H9 (cell line): ENCODE results near the gene RPUSD3. TPM values are rescaled to one million over a fixed set of nuclear protein-coding genes. Genes with fewer than 3 reads are reported as not detected.

Experiments
- DNase-seq: peaks from one replicate; pipeline ENCODE4 v3.0.0-alpha.2; 2017
- H2AFZ ChIP-seq: one replicate; pipeline ENCODE4 v1.6.1; 2013; ENCODE audit warnings: mild to moderate bottlenecking, low read length, control low read depth, moderate library complexity
- H2AK5ac ChIP-seq: 2 replicates; pipeline ENCODE4 v1.6.1; 2013; ENCODE audit warnings: low read length, control low read depth, mixed read lengths; ENCODE audit not compliant: insufficient read length
- H2BK120ac ChIP-seq: one replicate; pipeline ENCODE4 v1.6.1; 2013; ENCODE audit warnings: low read depth, mild to moderate bottlenecking, low read length, control low read depth, inconsistent platforms; ENCODE audit not compliant: poor library complexity, severe bottlenecking
- H2BK12ac ChIP-seq: 2 replicates; pipeline ENCODE4 v1.6.1; 2013; ENCODE audit warnings: low read length, control low read depth, mixed read lengths, low read depth; ENCODE audit not compliant: insufficient read length
- H2BK15ac ChIP-seq: 2 replicates; pipeline ENCODE4 v1.6.1; 2013; ENCODE audit warnings: low read depth, low read length, control low read depth
- H2BK20ac ChIP-seq: one replicate; pipeline ENCODE4 v1.6.1; 2013; ENCODE audit warnings: low read depth, mild to moderate bottlenecking, low read length, control low read depth, inconsistent platforms; ENCODE audit not compliant: poor library complexity, severe bottlenecking
- H2BK5ac ChIP-seq: 2 replicates; pipeline ENCODE4 v1.6.1; 2013; ENCODE audit warnings: low read length, control low read depth, mixed read lengths; ENCODE audit not compliant: insufficient read length
- H3K14ac ChIP-seq: 2 replicates; pipeline ENCODE4 v1.6.1; 2013; ENCODE audit warnings: low read length, control low read depth; ENCODE audit not compliant: insufficient read depth
- H3K18ac ChIP-seq: 2 replicates; pipeline ENCODE4 v1.6.1; 2013; ENCODE audit warnings: low read depth, mild to moderate bottlenecking, mixed read lengths, low read length, control low read depth; ENCODE audit not compliant: insufficient read length
- H3K23ac ChIP-seq: 2 replicates; pipeline ENCODE4 v1.6.1; 2013; ENCODE audit warnings: low read length, control low read depth, mixed read lengths, low read depth; ENCODE audit not compliant: insufficient read length
- H3K23me2 ChIP-seq: 2 replicates; pipeline ENCODE4 v1.6.1; 2013; ENCODE audit warnings: low read depth, mild to moderate bottlenecking, mixed read lengths, low read length, control low read depth; ENCODE audit not compliant: insufficient read length, poor library complexity, severe bottlenecking
- H3K27ac ChIP-seq: 2 replicates; pipeline ENCODE4 v1.5.1; 2013; ENCODE audit warnings: low read length, control low read depth, mixed read lengths, low read depth; ENCODE audit not compliant: insufficient read length
- H3K27me3 ChIP-seq: 2 replicates; pipeline ENCODE4 v1.6.1; 2013; ENCODE audit warnings: low read length, control low read depth, inconsistent platforms; ENCODE audit not compliant: insufficient read depth
- H3K4ac ChIP-seq: 2 replicates; pipeline ENCODE4 v1.6.1; 2013; ENCODE audit warnings: low read depth, mild to moderate bottlenecking, control low read depth, inconsistent platforms, low read length, moderate library complexity
- H3K4me1 ChIP-seq: 2 replicates; pipeline ENCODE4 v1.6.1; 2013; ENCODE audit warnings: low read length, control low read depth, inconsistent platforms; ENCODE audit not compliant: insufficient read depth
- H3K4me2 ChIP-seq: 2 replicates; pipeline ENCODE4 v1.6.1; 2013; ENCODE audit warnings: low read length, control low read depth, mixed read lengths; ENCODE audit not compliant: insufficient read length, insufficient read depth
- H3K56ac ChIP-seq: 2 replicates; pipeline ENCODE4 v1.6.1; 2013; ENCODE audit warnings: low read depth, mild to moderate bottlenecking, mixed read lengths, low read length, control low read depth; ENCODE audit not compliant: insufficient read length
- H3K79me1 ChIP-seq: 2 replicates; pipeline ENCODE4 v1.6.1; 2013; ENCODE audit warnings: low read depth, mild to moderate bottlenecking, moderate library complexity, low read length, control low read depth, inconsistent platforms; ENCODE audit not compliant: insufficient read depth, poor library complexity, severe bottlenecking
- H3K79me2 ChIP-seq: 2 replicates; pipeline ENCODE4 v1.6.1; 2013; ENCODE audit warnings: low read length, control low read depth, inconsistent platforms; ENCODE audit not compliant: insufficient read depth
- H3K9ac ChIP-seq: 2 replicates; pipeline ENCODE4 v1.6.1; 2013; ENCODE audit warnings: low read length, control low read depth, mixed read lengths; ENCODE audit not compliant: insufficient read length; ENCODE audit errors: extremely low read depth
- H3K9me3 ChIP-seq: one replicate; pipeline ENCODE4 v1.6.1; 2013; ENCODE audit warnings: low read depth, low read length, inconsistent platforms; ENCODE audit not compliant: control insufficient read depth
- H3T11ph ChIP-seq: one replicate; pipeline ENCODE4 v1.6.1; 2013; ENCODE audit warnings: mild to moderate bottlenecking, low read length, control low read depth, inconsistent platforms
- H4K20me1 ChIP-seq: one replicate; pipeline ENCODE4 v1.6.1; 2013; ENCODE audit not compliant: control insufficient read depth, insufficient read length, insufficient read depth
- H4K5ac ChIP-seq: 2 replicates; pipeline ENCODE4 v1.6.1; 2013; ENCODE audit warnings: low read depth, mild to moderate bottlenecking, mixed read lengths, low read length, control low read depth; ENCODE audit not compliant: insufficient read length
- H4K8ac ChIP-seq: replicated peaks from 2 replicates; pipeline ENCODE4 v1.6.1; 2013; ENCODE audit warnings: low read length, control low read depth, mixed read lengths, low read depth; ENCODE audit not compliant: insufficient read length
- H4K91ac ChIP-seq: 2 replicates; pipeline ENCODE4 v1.6.1; 2013; ENCODE audit warnings: low read depth, mild to moderate bottlenecking, moderate library complexity, mixed read lengths, low read length, control low read depth; ENCODE audit not compliant: insufficient read length
- H3K27ac Mint-ChIP-seq, 3 experiments: 2 replicates in 2 of 3; 3 replicates in 1 of 3; pipeline ENCODE4 v1.8.0; 2020 to 2021; ENCODE audit warnings: mixed read lengths in 3 of 3, mild to moderate bottlenecking in 1 of 3, moderate library complexity in 1 of 3
- H3K27me3 Mint-ChIP-seq: 2 replicates; pipeline ENCODE4 v1.8.0; 2021; ENCODE audit warnings: low read depth, mild to moderate bottlenecking, moderate library complexity, mixed read lengths
- H3K36me3 Mint-ChIP-seq, 3 experiments: 2 replicates in 2 of 3; 3 replicates in 1 of 3; pipeline ENCODE4 v1.8.0; 2020 to 2021; ENCODE audit warnings: low read depth in 3 of 3, mixed read lengths in 3 of 3; ENCODE audit not compliant: insufficient read depth in 1 of 3
- H3K4me1 Mint-ChIP-seq, 2 experiments: 2 replicates each; pipeline ENCODE4 v1.8.0; 2020; ENCODE audit warnings: mixed read lengths in 2 of 2
- H3K4me3 Mint-ChIP-seq, 2 experiments: 2 replicates in 1 of 2; 3 replicates in 1 of 2; pipeline ENCODE4 v1.8.0; 2020 to 2021; ENCODE audit warnings: mild to moderate bottlenecking in 2 of 2, mixed read lengths in 2 of 2, moderate library complexity in 1 of 2
- H3K9me3 Mint-ChIP-seq, 2 experiments: 2 replicates in 1 of 2; 3 replicates in 1 of 2; pipeline ENCODE4 v1.8.0; 2020; ENCODE audit warnings: mild to moderate bottlenecking in 2 of 2, mixed read lengths in 2 of 2, moderate library complexity in 1 of 2
- whole genome bisulfite sequencing: extraction: QIAGEN DNeasy Blood & Tissue Kit; methylation state at CpG from one replicate; pipeline ENCODE4 v1.1.7; 2013; ENCODE audit warnings: missing lambda C conversion rate, low lambda C conversion rate, mixed read lengths; ENCODE audit not compliant: insufficient read length; ENCODE audit errors: extremely low coverage; 5-methylcytosine and 5-hydroxymethylcytosine counted together
- total RNA-seq: library from RNA; stranded (reverse); gene quantifications from 2 replicates; pipeline ENCODE4 v1.2.1, GENCODE V29; 2021
- TF ChIP-seq, protein P1 (sequence below): fragments of 200-600 bp; sonication (generic); conservative IDR thresholded peaks from 3 replicates; pipeline ENCODE4 v1.8.0; 2021; ENCODE audit warnings: antibody characterized with exemption, mild to moderate bottlenecking

Gene RPUSD3
- total RNA-seq, 1 experiment from 2014 or later, result 59.5 TPM

DNA sequence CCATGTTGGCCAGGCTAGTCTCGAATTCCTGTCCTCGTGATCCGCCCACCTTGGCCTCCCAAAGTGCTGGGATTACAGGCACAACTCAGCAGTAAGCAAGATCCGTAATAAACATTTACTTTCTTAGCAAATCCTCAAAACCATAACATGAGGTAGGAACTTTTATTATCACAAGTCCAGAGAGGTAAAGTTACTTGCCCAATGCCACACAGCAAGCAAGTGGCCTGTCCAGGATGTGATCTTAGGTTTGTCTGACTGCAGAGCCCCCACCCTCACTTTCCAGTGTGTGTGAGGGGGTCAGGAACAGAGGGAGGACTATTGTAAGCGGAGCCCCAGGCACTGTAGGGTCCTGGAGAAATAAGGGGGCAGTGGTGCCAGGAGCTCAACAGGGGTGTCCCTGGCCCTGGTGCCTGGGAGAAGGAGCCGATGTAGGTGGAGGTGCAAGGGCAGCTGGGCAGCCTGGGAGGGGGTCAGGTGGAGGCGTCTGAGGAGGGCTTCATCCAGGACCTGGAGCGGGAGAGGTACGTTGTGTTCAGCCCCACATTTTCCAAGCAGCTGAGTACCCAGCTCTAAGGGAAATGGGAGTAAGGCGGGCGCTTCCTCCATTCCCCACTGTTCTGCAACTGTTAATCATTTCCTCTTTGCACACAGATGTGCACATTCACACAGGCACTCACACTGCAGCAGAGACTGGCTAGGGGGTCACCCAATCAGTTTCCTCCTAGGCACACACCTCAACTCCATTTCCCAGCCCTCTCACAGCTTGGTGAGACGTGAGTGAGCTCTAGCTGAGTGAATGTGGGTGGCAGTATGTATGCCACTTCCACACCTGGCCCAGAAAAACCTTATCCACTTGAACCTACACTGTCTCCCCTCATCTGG is 5.9 kb downstream of the RPUSD3 start:
- Histone ChIP-seq H4K20me1 (no peaks in the 10 kb centered on the region), H2AK5ac (no peak overlapping the region), H3K23ac (no peak overlapping the region), H3K23me2 (no peaks in the 10 kb centered on the region), H3K4me1 (no peaks in the 10 kb centered on the region), H2AFZ (no peak overlapping the region), H3K79me1 (no peaks in the 10 kb centered on the region), H2BK20ac (no peak overlapping the region), H3K14ac (no peak overlapping the region; the same call in 1 of the 2 replicates), H2BK120ac (no peak overlapping the region), H2BK15ac (no peak overlapping the region), H3K18ac (no peak overlapping the region), H3T11ph (no peak overlapping the region), H4K91ac (no peak overlapping the region), H3K4ac (no peak overlapping the region), H3K9ac (no peak overlapping the region), H3K4me2 (no peak overlapping the region), H2BK5ac (no peak overlapping the region), H4K5ac (no peak overlapping the region), H3K79me2 (no peaks in the 10 kb centered on the region), H3K56ac (no peak overlapping the region), H3K27ac (no peak overlapping the region), H3K9me3 (no peaks in the 10 kb centered on the region), H4K8ac (no peak overlapping the region), H2BK12ac (no peak overlapping the region), H3K27me3 (no peaks in the 10 kb centered on the region; the same call in 1 of the 2 replicates)
- no peak for DNase-seq
- TF ChIP-seq, protein P1, sequence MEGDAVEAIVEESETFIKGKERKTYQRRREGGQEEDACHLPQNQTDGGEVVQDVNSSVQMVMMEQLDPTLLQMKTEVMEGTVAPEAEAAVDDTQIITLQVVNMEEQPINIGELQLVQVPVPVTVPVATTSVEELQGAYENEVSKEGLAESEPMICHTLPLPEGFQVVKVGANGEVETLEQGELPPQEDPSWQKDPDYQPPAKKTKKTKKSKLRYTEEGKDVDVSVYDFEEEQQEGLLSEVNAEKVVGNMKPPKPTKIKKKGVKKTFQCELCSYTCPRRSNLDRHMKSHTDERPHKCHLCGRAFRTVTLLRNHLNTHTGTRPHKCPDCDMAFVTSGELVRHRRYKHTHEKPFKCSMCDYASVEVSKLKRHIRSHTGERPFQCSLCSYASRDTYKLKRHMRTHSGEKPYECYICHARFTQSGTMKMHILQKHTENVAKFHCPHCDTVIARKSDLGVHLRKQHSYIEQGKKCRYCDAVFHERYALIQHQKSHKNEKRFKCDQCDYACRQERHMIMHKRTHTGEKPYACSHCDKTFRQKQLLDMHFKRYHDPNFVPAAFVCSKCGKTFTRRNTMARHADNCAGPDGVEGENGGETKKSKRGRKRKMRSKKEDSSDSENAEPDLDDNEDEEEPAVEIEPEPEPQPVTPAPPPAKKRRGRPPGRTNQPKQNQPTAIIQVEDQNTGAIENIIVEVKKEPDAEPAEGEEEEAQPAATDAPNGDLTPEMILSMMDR, result no peak
- no peak overlapping the region for H3K4me3 Mint-ChIP-seq
- WGBS, result no CpG with 5 or more reads among the region's 12 CpGs
- H3K4me1 Mint-ChIP-seq, result peaks cover 0 to 3% of the 10 kb centered on the region in 2 experiments; a peak in 3 of 4 replicates
- peaks cover 24 to 58% (median 48%) of the 10 kb centered on the region in 3 experiments for H3K36me3 Mint-ChIP-seq
- no peaks in the 10 kb centered on the region for H3K9me3 Mint-ChIP-seq
- no peaks in the 10 kb centered on the region for H3K27me3 Mint-ChIP-seq
- no peak overlapping the region for H3K27ac Mint-ChIP-seq
